Activated CD4-positive, alpha-beta T cell treated with anti-CD3 and anti-CD28 coated beads for 36 hours (primary cell): ENCODE results near the gene RALGPS1. TPM values are rescaled to one million over a fixed set of nuclear protein-coding genes. Genes with fewer than 3 reads are reported as not detected.

Experiments used
- ATAC-seq: fragments of 200-7000 bp; cut with Tn5 transposase; one replicate; pipeline ENCODE4 v1.10.0; 2021; ENCODE audit warnings: mild to moderate bottlenecking, moderate library complexity
- CTCF ChIA-PET: fragments of 350-600 bp; sonication (Branson Sonifier 250); formaldehyde crosslinking; loops from one replicate; lab custom pipeline; 2021; ENCODE audit warnings: antibody characterized with exemption; lab: Charles Lee
- POLR2A ChIA-PET: fragments of 350-600 bp; sonication (Branson Sonifier 250); formaldehyde crosslinking; loops from one replicate; lab custom pipeline; 2021; ENCODE audit warnings: antibody characterized with exemption, inconsistent platforms; lab: Charles Lee
- DNase-seq: peaks from one replicate; pipeline ENCODE4 v3.0.0-alpha.2; 2020
- H3K27ac Mint-ChIP-seq: one replicate; pipeline ENCODE4 v1.8.0; 2021; ENCODE audit warnings: mixed read lengths
- H3K27me3 Mint-ChIP-seq: one replicate; pipeline ENCODE4 v1.8.0; 2021; ENCODE audit warnings: mixed read lengths
- H3K36me3 Mint-ChIP-seq: one replicate; pipeline ENCODE4 v1.8.0; 2021; ENCODE audit warnings: low read depth, mixed read lengths
- H3K4me1 Mint-ChIP-seq: one replicate; pipeline ENCODE4 v1.8.0; 2021; ENCODE audit warnings: mixed read lengths
- H3K4me3 Mint-ChIP-seq: one replicate; pipeline ENCODE4 v1.8.0; 2021; ENCODE audit warnings: mild to moderate bottlenecking, moderate library complexity, mixed read lengths
- H3K9me3 Mint-ChIP-seq: one replicate; pipeline ENCODE4 v1.8.0; 2021; ENCODE audit warnings: low read depth, mixed read lengths
- intact Hi-C, 2 experiments: fragments of 100-400 bp; cut with DNase I in 1 of 2; cut with micrococcal nuclease in 1 of 2; formaldehyde crosslinking; loops; one replicate each; pipeline versions ENCODE4 v1.14.2 to v1.15.1; 2022 to 2024; cut with DNase I, micrococcal nuclease
- total RNA-seq, 2 experiments: library from RNA; stranded (reverse); gene quantifications; one replicate each; pipeline ENCODE4 v1.2.3, GENCODE V29; 2021

RALGPS1 gene
- total RNA-seq, 2 experiments from 2014 or later: 1.2 to 2.2 TPM

DNA sequence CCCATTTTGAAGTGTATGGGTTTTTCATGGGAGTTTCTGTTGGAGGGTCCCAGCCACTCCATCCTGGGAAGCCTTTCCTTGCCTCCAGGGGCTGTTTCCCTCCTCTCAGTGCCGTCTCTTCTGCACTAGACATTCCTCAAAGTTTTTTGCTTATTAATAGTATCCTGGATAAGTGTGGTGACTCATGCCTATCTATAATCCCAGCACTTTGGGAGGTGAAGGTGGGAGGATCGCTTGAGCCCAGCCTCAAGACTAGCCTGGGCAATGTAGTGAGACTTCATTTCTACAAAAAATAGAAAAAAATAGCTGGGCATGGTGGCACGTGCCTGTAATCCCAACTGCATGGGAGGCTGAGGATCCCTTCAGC, 43.1 kb downstream of the RALGPS1 start:
- DNase-seq (no peak), ATAC-seq (no peak)
- Mint-ChIP-seq H3K9me3 (no peaks in the 10 kb centered on the region), H3K36me3 (no peaks in the 10 kb centered on the region), H3K4me1 (no peaks in the 10 kb centered on the region), H3K27me3 (peaks cover 10% of the 10 kb centered on the region), H3K27ac (no peak overlapping the region), H3K4me3 (no peak overlapping the region)
- intact Hi-C loops: no loop called here
- CTCF ChIA-PET: interaction anchor here (0.7 to 1.8 kb wide), 4 partner anchors 17 to 241 kb away, joined by 3 to 6 read pairs (median 4); no protein-coding TSS in a partner anchor
- POLR2A ChIA-PET: no interaction called here

DNA sequence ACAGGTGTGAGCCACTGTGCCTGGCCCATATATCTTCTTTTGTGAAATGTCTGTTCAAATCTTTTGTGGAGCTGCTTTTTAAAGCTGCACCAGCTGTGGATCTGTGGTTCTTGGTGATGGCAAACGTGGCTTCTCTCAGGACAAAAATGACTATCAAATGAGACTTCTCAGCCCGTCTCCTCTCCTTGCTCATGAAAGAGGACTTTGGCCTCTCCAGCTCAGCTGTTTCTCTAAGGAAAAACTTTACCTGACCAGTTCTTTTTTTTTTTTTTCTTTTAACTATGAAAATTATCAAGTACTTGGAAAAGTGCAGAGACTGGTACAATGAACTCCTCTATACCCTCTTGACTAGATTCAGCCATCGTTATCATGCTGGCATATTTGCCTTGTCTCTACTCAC, 44.8 kb downstream of the RALGPS1 start:
- POLR2A ChIA-PET: no interaction called here
- CTCF ChIA-PET: interaction anchor here (0.6 to 1.0 kb wide), 2 partner anchors 84 to 239 kb away, joined by 3 to 6 read pairs; no protein-coding TSS in a partner anchor
- ATAC-seq: no peak
- no peak overlapping the region for H3K27ac Mint-ChIP-seq
- intact Hi-C loops: no loop called here
- no peak overlapping the region for H3K4me3 Mint-ChIP-seq
- H3K4me1 Mint-ChIP-seq: no peaks in the 10 kb centered on the region
- no peaks in the 10 kb centered on the region for H3K9me3 Mint-ChIP-seq
- no peak for DNase-seq
- H3K27me3 Mint-ChIP-seq: peaks cover 10% of the 10 kb centered on the region
- no peaks in the 10 kb centered on the region for H3K36me3 Mint-ChIP-seq

DNA sequence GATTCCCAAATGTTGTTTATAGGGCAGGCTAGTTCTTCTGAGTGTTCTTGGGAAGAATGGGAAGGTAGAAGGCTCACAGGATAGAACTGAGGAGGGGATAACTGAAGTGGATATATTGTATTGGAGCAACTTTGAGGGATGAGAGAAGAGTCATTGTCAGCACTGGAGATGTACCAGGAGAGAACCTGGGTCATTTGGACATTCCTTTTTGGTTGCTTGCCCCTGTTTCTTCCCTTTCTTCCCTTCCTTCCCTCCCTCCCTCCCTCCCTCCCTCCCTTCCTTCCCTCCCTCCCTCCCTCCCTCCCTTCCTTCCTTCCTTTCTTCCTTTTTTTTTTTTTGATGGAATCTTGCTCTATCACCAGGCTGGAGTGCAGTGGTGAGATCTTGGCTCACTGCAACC, 45.3 kb downstream of the RALGPS1 start:
- Mint-ChIP-seq H3K27me3 (peaks cover 9% of the 10 kb centered on the region), H3K36me3 (no peaks in the 10 kb centered on the region), H3K4me3 (no peak overlapping the region), H3K9me3 (no peaks in the 10 kb centered on the region), H3K27ac (no peak overlapping the region), H3K4me1 (no peaks in the 10 kb centered on the region)
- ChIA-PET POLR2A (no interaction called here), CTCF (no interaction called here)
- ATAC-seq: no peak
- intact Hi-C loops: no loop called here
- DNase-seq: no peak

DNA sequence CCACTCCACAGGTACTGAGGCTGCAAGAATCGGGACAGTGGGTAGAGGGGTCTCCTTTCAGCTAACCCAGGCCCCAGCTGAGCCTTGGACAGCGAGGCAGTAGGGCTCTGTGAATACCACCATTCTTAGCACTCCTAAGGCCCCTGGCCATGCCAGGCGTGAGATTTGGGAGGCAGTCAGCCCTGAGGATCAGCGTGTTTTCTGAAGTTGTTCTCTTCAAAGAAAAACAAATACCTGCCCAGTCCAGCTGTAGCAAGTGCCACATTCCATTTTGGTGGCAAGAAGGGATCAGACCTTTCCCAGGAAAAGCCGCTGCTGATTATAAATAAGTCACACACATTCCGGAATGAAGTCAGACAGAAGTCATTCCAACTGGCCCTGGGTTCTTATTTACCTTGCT, 47.8 kb downstream of the RALGPS1 start:
- ChIA-PET POLR2A (no interaction called here), CTCF (no interaction called here)
- Mint-ChIP-seq H3K9me3 (no peaks in the 10 kb centered on the region), H3K4me1 (no peaks in the 10 kb centered on the region), H3K36me3 (no peaks in the 10 kb centered on the region), H3K4me3 (no peak overlapping the region), H3K27me3 (peaks cover 14% of the 10 kb centered on the region), H3K27ac (no peak overlapping the region)
- intact Hi-C loops: no loop called here
- no peak for ATAC-seq
- DNase-seq: no peak

DNA sequence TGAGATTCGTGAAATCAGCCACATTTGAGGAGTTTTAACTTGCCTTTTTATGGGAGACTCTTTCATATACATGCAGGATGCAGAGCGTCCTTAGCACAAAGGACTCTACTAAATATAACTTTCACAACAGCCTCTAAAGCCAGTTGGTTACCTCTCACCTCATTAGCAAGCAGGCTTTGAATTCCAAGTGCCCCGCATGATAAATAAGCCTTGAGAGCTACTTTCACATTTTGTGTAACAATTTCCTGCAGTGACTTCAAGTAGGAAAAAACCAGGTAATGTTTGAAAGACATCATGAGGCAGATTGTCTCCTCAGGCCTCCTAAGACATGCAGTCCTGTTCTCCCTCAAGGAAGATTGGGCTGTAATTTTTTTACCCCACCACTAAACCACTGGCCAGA, 50.5 kb downstream of the RALGPS1 start:
- intact Hi-C loops: loop anchor here in 1 of 2 experiments (1.0 kb wide), 1 partner anchor 234 kb away; no protein-coding TSS in a partner anchor
- POLR2A ChIA-PET: no interaction called here
- Mint-ChIP-seq H3K27ac (no peak overlapping the region), H3K9me3 (no peaks in the 10 kb centered on the region), H3K36me3 (no peaks in the 10 kb centered on the region), H3K4me3 (no peak overlapping the region), H3K4me1 (no peaks in the 10 kb centered on the region), H3K27me3 (peaks cover 11% of the 10 kb centered on the region)
- ATAC-seq (no peak), DNase-seq (no peak)
- CTCF ChIA-PET: interaction anchor here (0.7 to 4.0 kb wide), 6 partner anchors 24 to 280 kb away, joined by 3 to 22 read pairs (median 4); no protein-coding TSS in a partner anchor

DNA sequence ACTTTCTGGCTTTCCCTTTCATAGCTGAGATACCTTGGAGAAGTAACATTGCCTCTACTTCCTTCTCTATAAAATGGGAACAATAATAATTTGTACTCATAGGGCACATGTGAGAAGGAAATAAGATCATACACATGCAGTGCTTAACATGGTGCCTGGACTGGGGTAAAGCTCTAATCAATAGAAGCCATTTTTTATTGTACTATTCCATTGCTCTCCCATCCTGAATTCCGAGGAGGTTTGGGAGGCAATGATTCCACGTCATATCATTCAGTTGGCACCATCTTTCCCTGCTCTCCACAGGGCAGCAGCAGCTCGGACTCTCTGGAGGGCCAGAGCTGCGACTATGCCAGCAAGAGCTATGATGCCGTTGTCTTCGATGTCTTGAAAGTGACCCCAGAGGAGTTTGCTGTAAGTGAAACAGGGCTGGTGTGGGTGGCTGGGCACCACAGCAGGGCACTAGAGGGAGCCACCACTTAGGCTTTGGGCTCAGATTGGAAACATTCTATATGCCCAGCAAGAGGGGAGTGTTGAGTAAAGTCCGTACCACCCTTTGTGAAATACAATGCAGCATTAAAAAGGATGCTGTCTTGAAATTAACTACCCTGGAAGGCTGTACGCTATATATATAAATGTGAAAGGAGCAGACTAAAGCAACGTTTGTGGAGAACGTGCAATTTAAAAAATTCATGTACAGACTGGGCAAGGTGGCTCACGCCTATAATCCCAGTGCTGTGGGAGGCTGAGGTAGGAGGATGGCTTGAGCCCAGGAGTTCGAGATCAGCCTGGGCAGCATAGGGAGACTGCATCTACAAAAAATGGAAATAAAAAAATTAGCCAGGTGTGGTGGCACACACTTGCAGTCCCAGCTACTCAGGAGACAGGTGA, 51.2 kb downstream of the RALGPS1 start:
- ATAC-seq (peak; percentile 69), DNase-seq (peak; percentile 69)
- ChIA-PET POLR2A (no interaction called here), CTCF (interaction anchor here (0.6 to 4.0 kb wide), 6 partner anchors 25 to 279 kb away, joined by 3 to 22 read pairs (median 3); no protein-coding TSS in a partner anchor)
- Mint-ChIP-seq H3K4me3 (no peak overlapping the region), H3K36me3 (no peaks in the 10 kb centered on the region), H3K27ac (no peak overlapping the region), H3K9me3 (no peaks in the 10 kb centered on the region), H3K4me1 (no peaks in the 10 kb centered on the region), H3K27me3 (peaks cover 15% of the 10 kb centered on the region)
- intact Hi-C loops: loop anchor here (1.0 kb wide), 1 partner anchor 234 kb away; no protein-coding TSS in a partner anchor

DNA sequence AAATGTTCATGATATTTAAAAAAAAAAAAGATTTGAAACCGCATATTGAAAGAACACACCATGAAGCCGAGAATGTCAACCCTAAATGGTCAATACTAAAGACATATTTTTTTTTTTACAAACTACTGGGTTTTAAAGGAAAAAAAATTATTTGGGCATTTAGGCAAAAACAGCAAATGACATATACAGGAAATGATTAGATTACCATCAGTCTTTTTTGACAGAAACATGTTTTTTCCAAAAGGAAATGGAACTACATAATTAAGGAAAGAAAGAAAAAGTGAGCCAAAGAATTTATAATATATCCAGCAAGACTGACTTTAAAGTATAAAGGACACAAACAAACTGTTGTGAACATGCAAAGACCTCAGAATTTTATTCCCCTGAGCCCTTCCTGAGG, 56.7 kb downstream of the RALGPS1 start:
- no peaks in the 10 kb centered on the region for H3K36me3 Mint-ChIP-seq
- H3K9me3 Mint-ChIP-seq: no peaks in the 10 kb centered on the region
- no peak overlapping the region for H3K4me3 Mint-ChIP-seq
- peaks cover 32% of the 10 kb centered on the region for H3K27me3 Mint-ChIP-seq
- ATAC-seq: no peak
- no peak for DNase-seq
- no peak overlapping the region for H3K27ac Mint-ChIP-seq
- H3K4me1 Mint-ChIP-seq: no peaks in the 10 kb centered on the region
- CTCF ChIA-PET: no interaction called here
- POLR2A ChIA-PET: no interaction called here
- intact Hi-C loops: no loop called here

DNA sequence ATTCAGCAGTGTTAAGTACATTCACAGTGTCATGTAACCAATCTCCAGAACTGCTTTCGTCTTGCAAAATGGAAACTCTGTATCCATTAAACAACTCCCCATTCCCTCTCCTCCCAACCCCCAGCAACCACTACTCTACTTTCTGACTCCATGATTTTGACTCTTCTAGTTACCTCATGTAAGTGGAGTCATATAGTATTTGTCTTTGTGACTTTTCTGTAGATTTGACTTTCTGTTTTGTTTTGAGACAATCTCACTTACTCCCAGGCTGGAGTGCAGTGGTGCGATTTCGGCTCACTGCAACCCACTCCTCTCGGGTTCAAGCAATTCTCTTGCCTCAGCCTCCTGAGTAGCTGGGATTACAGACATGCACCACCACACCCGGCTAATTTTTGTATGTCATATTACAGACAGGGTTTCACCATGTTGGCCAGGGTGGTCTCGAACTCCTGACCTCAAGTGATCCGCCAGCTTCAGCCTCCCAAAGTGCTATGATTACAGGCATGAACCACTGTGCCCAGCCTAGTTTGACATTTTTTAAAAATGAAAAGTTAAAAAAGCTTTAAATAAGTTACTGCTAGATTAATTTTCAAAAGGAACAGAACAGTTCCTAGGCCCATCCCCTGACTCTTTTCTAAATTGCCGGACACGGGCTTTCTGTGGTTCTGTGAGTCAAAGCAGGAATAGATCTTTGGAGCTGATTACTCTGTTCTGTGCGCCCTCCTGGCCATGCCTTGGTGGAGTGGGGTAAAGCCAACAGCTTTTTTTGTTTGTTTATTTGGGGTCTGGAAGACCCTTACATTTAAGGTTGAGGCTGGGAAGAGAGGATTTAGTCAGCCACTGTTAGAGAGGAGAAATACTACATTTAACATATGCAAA, 59.3 kb downstream of the RALGPS1 start:
- H3K9me3 Mint-ChIP-seq: no peaks in the 10 kb centered on the region
- ChIA-PET POLR2A (no interaction called here), CTCF (interaction anchor here (0.8 kb wide), 1 partner anchor 13 kb away, joined by 3 read pairs; no protein-coding TSS in a partner anchor)
- H3K4me3 Mint-ChIP-seq: no peak overlapping the region
- H3K4me1 Mint-ChIP-seq: no peaks in the 10 kb centered on the region
- H3K36me3 Mint-ChIP-seq: no peaks in the 10 kb centered on the region
- ATAC-seq (peak; percentile 55), DNase-seq (no peak)
- no peak overlapping the region for H3K27ac Mint-ChIP-seq
- intact Hi-C loops: no loop called here
- H3K27me3 Mint-ChIP-seq: peaks cover 50% of the 10 kb centered on the region

DNA sequence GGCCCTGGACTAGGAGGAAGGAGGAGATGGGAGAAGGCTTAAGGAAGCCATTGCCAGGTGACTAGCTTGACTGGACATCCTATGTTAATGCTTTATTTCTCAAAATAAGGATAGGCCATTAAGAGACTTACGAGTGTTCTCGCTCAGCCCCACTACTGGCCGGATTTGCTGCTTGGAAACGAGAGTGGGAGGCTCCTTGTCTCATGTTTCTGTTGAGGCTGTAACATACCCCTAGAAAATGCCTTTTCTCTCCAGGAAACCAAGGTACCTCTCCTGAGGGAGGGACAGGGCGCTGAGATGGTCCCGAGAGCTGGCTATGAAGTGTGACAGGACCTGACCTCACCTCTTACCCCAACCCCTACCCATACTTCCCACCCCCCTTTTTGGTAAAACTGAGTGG, 60.0 kb downstream of the RALGPS1 start:
- Mint-ChIP-seq H3K36me3 (no peaks in the 10 kb centered on the region), H3K4me3 (no peak overlapping the region), H3K4me1 (no peaks in the 10 kb centered on the region), H3K9me3 (no peaks in the 10 kb centered on the region), H3K27me3 (peaks cover 55% of the 10 kb centered on the region), H3K27ac (no peak overlapping the region)
- ATAC-seq (no peak), DNase-seq (no peak)
- CTCF ChIA-PET: interaction anchor here (0.8 to 1.5 kb wide), 2 partner anchors 13 to 168 kb away, joined by 3 to 5 read pairs; no protein-coding TSS in a partner anchor
- POLR2A ChIA-PET: no interaction called here
- intact Hi-C loops: no loop called here

DNA sequence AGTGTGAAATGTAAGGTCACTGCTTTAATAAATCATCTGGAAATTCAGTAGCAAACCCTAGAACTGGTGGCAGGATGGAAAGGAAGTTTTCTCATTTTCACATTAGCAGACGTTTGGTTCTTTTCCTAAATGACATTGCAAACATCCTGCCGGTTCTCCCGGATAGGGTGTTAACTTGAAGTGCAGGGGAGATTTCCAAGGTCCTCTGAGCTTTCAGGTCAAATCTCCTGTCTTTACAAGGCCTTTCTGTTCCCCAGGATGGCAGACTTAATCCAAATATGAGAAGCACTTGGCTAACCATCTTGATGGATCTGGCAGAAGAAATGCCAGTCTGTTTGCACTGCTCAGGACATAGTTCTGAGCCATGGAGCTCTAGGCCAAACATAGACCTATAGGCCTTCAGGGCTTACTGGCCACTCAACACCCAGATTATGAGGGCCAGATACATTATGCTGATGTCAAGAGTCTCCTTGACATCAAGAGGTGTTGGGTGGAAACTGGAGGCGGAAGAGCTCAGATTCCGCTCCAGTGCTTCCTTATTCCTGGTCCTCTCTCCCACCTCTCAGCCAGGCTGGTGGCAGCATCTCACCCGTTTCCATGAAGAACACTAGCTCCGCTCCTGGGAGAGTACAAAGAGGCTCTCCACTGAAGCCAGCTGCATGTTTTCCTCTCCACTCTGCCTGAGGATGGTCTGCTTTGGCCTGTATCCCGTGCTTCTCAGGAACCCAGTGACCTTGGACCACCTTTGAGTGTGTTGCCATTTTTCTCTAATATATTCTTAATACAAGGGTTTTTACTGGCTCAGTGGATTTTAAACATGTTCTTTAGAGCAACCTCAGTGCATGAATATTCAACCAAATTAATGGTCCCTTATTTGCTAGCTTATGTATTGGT, 61.0 kb downstream of the RALGPS1 start:
- no peak for DNase-seq
- H3K36me3 Mint-ChIP-seq: no peaks in the 10 kb centered on the region
- ATAC-seq: no peak
- H3K9me3 Mint-ChIP-seq: no peaks in the 10 kb centered on the region
- H3K4me3 Mint-ChIP-seq: no peak overlapping the region
- intact Hi-C loops: no loop called here
- H3K27me3 Mint-ChIP-seq: peaks cover 53% of the 10 kb centered on the region
- H3K27ac Mint-ChIP-seq: no peak overlapping the region
- POLR2A ChIA-PET: interaction anchor here (0.6 kb wide), 1 partner anchor 10 kb away, joined by 5 read pairs; no protein-coding TSS in a partner anchor
- CTCF ChIA-PET: interaction anchor here (1.5 kb wide), 1 partner anchor 167 kb away, joined by 5 read pairs; no protein-coding TSS in a partner anchor
- no peaks in the 10 kb centered on the region for H3K4me1 Mint-ChIP-seq
